ENCODE measurements around the gene MRPL50.

The MRPL50 gene

DNA sequence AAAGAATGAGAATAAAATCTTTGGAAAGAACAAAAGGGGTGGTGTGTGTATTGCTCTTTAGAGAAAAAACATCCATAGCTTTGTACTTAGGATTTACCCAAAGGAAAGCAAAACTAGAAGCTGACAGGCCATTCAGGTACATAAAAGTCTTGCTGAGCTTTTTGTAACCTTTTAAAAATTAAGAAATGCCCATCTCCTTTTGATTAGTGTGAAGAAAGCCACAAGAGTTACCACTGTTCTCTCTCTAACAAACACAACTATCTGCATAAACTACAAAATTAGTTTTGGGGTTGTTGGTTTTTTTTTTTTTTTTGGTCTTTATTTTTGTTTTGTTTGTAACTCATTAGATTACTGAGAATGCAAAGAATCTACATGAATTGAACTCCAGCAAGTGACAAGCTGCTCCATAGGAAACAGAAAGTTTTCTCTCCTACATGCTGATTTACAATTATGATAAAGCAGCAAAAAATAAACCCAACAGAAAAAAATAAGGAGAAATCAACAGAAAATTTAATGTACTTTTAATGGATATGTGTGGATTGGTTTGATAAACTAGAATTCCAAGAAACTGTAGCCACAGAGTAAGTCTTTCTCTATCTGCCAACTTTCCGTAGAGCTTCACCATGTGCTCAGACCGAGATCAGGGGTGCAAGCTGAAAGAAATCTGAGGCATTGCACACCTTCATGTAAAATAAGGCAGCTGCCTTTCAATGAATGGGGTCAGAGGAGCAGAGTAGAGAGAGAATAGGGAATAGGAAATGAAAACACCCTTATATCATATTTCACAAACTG lies 25.9 kb downstream of the MRPL50 start:
- no peak for DNase-seq

DNA sequence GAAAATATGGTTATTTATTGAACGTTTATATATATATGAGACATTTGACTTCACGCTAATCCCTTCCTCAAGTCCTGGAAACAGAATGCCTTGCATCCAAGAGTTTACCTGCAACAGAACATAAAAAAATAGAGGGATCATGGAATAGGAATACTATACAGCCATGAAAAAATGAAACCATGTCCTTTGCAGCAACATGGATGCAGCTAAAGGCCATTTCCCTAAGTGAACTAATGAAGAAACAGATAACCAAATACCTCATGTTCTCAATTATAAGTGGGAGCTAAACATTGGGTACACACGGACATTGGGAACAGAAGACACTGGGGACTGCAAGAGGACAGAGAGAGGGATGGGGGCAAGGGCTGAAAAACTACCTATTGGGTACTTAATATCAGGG lies 26.6 kb downstream of the MRPL50 start:
- no peak for DNase-seq

DNA sequence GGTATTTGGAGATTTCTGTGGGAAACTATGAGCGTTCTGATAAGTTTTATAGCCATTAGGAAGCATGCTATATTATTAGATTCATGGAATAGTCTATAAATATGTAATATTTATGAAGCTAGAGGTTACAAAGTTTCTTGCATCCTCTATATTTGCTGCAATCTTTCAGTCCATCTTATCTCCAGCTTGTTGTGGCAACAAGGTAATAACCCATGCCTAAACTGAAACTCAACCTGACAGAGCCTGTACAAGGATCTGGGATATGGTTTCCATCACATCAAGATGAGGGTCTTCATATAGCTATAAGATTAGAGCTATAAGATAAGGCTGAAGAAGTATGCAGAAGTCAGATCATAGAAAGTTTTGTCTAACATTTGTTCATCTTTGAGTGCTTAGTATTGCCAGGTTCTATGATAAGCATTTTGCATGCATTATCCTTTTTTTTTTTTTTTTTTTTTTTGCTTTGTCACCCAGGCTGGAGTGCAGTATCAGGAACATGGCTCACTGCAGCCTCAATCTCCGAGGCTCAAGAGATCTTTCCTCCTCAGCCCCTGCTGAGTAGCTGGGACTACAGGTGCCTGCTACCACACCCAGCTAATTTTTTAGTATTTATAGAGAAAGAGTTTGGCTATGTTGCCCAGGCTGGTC lies 28.4 kb downstream of the MRPL50 start:
- DNase-seq = no peak

DNA sequence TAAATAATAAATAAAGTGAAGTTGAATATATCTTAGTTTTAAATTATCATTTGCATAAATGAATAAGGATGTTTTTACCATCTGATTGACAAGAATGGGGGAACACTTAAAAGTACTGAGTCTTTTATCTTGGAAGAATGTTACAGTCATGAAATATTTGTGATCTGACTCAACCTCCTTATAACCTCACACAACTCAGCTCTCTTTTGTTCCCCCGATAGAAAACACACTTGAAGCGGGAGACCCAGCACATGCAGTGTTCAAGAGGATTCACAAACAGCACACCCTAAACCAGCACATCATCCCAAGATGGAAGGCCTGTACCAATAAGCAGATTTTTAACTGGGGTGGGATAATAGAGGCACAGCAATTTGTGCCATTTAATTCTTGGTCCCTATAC lies 29.1 kb downstream of the MRPL50 start:
- DNase-seq = no peak

DNA sequence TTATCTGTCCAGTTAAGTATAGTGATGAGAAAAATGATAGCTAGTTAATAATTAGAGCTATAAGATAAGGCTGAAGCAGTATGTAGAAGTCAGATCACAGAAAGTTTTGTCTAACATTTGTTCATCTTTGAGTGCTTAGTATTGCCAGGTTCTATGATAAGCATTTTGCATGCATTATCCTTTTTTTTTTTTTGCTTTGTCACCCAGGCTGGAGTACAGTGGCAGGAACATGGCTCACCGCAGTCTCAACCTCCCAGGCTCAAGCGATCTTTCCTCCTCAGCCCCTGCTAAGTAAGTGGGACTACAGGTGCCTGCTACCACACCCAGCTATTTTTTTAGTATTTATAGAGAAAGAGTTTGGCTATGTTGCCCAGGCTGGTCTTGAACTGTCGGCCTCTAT lies 31.1 kb downstream of the MRPL50 start:
- DNase-seq = no peak

DNA sequence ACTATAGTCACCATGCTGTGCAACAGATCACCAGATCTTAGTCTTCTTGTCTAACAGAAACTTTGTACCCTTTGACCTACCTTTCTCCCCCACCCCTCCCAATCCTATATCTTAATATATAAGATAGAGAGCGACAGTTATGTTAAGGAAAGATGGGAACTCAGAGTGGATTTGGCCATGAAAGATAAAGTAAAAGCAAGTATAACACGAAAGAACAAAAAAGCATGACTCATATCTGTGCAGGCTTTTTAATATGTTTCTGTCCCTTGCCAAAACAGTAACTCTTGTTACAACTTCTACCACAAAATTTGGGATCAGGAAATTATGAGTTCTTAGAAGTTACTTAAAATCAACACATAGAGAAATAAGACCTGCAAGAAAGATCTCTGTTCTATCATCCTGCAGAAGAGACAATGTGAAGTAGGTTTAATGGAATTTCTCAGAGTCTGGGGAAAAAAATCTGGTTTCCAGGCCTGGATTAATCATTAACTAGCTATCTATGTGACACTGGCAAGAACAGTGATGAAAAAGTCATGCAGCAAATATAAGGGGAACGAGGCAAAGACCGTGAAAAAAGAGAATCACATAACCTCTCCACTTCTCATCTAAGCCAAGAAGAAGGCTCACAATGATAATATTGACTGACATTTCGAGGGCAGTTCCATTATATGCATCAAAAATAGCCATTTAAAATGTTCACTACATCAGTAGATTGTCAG lies 32.2 kb downstream of the MRPL50 start:
- DNase-seq = no peak

DNA sequence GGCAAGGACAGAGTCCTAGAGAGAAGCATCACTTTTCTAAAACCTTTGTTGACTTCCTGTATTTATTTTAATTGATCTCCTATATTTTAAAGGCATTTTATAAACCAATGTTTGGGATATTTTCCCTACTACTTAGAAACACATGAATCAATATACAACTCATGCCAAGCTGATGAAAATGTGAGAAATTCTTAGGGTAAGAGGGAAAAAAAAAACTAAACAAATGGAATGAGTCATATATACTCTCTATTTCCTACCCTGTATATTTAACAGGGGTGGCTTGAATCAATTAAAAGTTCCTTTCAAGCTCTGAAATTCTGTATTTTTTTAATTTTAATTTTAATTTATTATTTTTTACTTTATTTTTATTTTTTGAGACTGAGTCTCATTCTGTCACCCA lies 33.2 kb downstream of the MRPL50 start:
- no peak for DNase-seq

DNA sequence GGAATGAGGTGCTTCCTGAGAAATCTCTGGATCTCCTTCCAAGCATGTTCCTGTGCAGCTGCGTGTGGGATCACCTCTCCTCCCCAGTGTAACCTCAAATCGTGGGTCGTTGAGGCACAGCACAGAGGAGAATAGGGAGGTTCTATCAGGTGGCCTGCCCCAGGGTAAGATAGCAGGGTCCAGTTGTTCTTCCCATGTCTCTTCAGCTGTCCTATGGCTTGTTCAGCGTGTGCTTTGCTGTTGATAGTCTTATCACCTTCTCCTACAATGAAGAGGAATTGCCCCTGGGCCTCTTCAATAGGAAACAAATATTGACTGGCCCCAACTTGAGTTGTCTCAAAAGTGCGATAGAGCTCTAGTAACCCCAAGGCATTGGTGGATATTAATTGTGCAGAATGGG lies 36.0 kb downstream of the MRPL50 start:
- DNase-seq = no peak

DNA sequence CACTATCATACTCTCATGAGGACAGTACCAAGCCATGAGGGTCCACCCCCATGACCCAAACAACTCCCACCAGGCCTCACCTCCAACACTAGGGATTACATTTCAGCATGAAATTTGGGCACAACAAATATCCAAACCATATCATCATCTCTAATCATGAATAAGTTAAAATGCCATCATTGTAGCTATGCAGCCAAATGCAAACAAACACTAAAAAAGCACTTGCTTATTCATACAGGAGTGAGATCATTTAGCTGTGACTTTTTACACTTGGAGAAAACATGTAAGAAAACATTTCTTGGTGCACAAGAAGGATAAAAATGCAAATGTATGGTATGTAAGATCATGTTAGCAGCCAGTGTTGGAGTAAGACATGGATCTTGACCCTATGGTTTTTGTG lies 37.8 kb downstream of the MRPL50 start:
- DNase-seq = no peak

DNA sequence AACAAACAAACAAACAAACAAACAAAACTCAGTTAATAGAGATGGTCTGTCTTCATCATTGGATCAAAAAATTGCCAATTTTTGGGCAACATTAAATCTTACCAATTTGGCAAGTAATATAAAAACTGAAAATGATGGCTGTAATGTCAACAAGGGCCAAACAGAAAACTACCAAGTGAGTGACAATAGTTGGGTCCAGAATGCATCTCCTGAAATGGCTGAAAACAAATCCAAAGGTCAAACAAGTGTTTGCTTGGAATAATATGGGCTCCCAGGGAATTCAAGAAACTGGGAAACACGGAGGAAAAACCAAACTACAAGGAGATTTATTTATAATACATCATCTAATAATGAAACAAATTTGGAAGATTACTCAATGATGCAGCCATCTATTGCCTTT lies 38.7 kb downstream of the MRPL50 start:
- DNase-seq = no peak

DNA sequence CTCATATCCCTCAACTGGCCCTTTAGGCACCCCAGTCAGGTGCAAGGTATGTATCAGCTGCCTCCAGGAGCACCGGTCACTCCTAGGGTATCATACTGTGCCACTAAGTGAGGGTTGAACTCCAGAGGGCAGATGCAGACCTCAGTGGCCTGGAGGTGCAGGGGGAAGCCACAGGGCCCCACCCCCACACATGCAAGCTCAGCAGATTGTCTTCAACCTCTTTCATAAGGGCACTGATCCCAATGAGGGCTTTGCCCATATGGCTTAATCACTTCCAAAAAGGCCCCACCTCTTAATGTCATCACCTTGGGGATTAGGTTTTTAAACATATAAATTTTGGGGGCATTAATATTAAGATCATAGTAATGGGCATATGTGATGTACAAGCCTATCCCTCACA lies 41.8 kb downstream of the MRPL50 start:
- DNase-seq = no peak

DNA sequence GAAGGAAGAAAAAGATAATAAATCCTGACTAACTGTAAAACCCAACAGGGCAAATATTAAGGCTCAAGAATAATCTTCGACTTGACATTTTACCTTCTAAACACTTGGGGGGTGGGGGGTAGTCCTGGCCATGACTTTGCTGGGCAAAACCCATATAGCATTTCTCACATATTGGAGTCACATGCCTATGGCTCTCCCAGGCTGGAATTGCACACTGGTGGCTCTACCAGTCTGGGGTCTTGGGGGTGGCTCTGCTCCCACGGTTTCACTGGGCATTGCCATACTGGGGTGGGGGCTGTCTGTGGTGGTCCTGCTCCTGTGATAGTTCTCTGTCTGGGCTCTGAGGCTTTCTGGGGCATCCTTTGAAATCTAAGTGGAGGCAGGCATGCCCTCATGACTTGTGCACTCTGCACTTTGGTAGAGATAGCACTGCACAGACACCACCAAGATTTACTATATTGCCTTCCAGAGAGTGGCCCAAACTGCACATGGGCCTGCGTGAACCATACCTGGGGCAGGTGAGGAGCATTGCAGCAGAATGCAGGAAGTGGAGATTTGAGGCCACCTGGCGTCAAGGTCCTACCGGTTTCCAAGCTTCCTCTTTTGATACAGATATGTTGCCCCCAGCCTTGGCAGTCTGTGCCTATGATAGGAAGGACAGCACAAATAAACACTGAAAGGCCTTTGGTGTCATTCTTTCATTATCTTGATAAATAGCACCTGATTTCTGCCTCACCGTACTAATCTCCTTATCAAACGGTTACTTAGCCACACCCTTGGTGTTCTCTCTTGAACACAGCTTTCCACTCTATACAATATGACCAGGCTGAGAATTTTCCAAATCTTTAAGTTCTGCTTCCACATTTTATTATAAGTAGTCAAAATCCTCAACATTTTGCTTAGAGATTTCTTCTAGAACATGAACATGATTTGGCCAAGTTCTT lies 43.4 kb downstream of the MRPL50 start:
- no peak for DNase-seq

DNA sequence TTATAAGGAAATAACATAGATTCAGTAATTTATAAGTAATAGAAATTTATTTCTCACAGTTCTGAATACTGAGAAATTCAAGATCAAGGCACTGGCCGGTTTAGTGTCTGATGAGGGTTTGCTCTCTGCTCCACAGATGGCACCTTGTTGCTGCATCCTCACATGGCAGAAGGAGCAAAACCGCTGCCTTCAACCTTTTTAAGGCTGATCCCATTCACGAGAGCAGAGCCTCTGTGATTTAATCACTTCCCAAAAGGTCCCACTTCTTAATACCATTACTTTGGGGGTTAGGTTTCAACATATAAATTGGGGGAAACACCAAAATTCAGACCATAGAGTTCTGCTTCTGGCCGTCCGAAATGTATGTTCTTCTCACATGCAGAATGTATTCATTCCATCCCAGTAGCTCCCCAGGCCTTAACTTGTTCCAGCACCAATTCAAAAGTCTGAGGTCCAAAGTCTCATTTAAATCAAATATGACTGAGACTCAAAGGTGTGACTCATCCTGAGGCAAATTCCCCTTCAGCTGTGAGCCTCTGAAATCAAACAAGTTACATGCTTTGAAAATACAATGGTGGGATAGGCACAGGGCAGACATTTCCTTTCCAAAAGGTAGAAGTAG lies 44.2 kb downstream of the MRPL50 start:
- no peak for DNase-seq

DNA sequence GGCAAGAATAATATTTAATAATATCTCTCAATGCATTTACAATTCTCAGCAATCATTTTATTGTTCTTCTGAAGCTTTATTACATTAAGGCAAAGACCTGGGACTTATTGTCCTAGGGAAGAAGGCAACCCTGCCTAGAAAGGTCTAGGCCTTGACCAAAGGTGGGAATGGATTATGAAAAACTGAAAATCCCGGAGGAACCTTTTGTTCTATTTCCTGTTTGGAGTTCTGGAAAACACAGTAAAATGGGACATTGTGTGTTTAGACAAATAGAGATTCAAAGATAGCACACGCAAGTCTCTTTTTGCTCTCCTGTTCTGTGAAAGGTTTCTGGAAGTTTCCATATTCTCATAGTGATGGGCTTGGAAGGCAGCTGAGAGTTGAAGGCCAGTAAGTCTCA lies 44.7 kb downstream of the MRPL50 start:
- no peak for DNase-seq

DNA sequence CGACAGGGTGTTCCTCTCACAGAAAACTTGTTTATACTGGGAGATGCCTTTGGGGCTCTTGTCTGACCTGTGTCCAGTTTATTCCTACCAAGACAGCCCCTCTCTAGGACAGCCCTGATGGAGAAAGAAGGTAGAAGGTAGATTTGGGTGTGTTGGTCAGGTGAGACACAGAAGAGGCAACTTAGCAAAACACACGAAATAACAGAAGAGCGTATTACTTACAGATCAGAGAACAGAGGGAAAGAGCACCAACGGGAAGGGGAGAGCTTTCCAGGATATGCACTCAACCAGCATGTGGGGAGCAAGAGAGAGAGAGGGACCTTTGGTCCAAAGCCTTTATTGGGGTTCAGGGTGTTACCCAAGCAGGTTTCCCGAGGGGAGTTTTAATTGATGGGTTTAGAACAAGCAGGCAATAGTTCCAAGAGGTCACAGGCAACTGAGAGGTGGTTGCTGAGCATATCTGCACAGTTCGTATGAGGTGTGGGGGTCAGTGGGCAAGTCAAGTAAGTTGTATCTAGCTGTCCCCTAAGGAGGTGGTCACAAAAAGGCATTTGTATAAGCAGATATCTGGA lies 45.4 kb downstream of the MRPL50 start:
- DNase-seq = no peak

DNA sequence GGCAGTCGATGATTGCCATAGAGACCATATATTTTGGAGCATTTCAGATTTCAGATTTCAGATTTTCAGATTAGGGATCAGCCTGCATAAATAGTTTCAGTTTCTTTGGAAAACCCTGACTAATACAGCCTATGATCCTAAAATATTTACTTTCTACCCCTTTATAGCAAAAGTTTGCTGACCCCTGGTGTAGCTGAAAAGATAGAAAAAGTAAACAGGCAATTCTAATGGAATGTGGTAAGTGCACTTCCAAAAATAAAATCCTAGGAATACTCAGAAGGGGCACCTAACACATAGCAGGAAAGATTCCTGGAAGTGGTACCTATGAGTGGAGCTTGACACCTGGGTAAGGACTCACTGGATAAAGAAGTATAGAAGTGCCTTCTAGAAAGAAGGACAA lies 48.1 kb downstream of the MRPL50 start:
- DNase-seq = no peak

DNA sequence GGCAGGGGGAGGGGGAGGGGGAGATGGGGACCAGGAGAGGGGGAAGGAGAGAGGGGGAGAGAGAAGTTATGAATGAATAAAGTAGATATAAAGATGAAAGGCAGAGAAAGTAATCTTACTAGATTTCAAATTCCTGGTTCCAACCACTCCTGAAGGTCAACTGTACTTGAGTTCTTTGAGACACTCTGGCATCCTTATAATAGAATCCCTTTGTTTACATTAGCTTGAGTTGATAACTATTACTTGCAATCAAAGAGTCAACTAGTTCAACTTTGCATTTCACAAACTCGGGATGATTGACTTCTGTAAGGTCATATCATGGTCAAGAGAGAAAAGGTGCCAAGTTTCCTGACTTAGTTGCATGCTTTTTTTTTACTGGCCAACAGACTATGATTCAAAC lies 55.8 kb downstream of the MRPL50 start:
- DNase-seq = no peak

DNA sequence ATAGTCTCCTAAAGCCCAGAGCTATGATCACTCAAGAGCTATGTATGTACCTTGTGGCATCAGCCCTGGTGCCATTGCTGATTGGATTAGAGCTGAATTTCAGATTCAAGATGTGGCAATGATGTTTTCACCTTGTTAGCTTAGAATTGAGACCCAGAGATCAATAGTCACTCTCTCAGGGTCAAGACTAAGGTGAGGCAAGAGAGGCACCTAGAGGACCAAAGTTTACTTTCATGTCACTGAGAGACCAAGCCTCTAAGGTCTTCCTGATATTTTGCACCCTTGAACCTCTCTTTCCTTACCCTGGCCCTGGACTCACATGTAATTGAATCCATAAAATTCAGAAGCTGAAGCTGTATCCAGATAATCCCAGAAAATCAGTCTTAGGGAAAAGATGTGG lies 56.5 kb downstream of the MRPL50 start:
- DNase-seq = no peak
